ENCODE data around the gene CDK7.

The CDK7 gene

GRCh38 chr5:69288069-69288468, 53.4 kb downstream of the CDK7 start:
- Histone ChIP-seq H3K4me1 (ENCODE audit: low read length) (no peaks in the 10 kb centered on the region), H3K9me3 (replicated peaks; ENCODE audit: insufficient read depth, low read length) (no peaks in the 10 kb centered on the region), H3K79me2 (ENCODE audit: low read length) (no peaks in the 10 kb centered on the region), H3K9ac (ENCODE audit: low read length) (no peak overlapping the region), H3K4me3 (ENCODE audit: low read length) (no peak overlapping the region), H3K4me2 (ENCODE audit: low read depth, low read length) (no peak overlapping the region), H3K36me3 (replicated peaks; ENCODE audit: insufficient read depth, low read length) (no peaks in the 10 kb centered on the region), H3F3A (ENCODE audit: insufficient read depth, low read length) (no peaks in the 10 kb centered on the region), H2AFZ (ENCODE audit: low read length) (no peak overlapping the region), H4K20me1 (ENCODE audit: insufficient read depth, low read length) (no peaks in the 10 kb centered on the region), H3K27ac (ENCODE audit: low read length) (no peak overlapping the region), H3K27me3 (replicated peaks; ENCODE audit: insufficient read depth, low read length) (no peaks in the 10 kb centered on the region), H3K9me2 (replicated peaks; ENCODE audit: insufficient read depth, low read length) (no peaks in the 10 kb centered on the region)
- TF ChIP-seq EZH2phosphoT487 (IDR thresholded peaks at IDR 0.05; ENCODE audit: low read length) (no peak), EZH2 (optimal IDR thresholded peaks at IDR 0.05; ENCODE audit: low read depth, low read length) (no peak)
- TF ChIP-seq, protein P1, sequence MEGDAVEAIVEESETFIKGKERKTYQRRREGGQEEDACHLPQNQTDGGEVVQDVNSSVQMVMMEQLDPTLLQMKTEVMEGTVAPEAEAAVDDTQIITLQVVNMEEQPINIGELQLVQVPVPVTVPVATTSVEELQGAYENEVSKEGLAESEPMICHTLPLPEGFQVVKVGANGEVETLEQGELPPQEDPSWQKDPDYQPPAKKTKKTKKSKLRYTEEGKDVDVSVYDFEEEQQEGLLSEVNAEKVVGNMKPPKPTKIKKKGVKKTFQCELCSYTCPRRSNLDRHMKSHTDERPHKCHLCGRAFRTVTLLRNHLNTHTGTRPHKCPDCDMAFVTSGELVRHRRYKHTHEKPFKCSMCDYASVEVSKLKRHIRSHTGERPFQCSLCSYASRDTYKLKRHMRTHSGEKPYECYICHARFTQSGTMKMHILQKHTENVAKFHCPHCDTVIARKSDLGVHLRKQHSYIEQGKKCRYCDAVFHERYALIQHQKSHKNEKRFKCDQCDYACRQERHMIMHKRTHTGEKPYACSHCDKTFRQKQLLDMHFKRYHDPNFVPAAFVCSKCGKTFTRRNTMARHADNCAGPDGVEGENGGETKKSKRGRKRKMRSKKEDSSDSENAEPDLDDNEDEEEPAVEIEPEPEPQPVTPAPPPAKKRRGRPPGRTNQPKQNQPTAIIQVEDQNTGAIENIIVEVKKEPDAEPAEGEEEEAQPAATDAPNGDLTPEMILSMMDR (IDR thresholded peaks at IDR 0.05; ENCODE audit: low read length) = no peak
- DNase-seq = no peak

DNA sequence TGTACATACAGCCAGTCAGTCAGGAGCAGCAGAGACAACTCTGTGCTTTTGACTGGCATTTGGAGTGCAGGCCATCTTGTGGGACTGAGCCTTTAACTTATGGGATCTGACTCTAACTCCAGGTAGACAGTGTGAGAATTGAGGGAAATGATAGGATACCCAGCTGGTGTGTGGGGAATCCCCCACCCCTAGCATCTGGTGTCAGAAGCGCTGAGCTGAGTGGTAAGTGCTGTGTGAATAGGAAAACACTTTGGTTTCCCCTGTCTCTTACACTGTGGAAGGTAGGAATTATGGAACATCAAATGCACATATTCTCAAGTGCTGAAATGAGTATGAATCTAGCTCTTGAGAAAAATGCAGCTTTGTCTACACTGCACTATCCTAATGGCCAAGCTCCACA, 54.0 kb downstream of the CDK7 start:
- no peaks in the 10 kb centered on the region for H3K27me3 ChIP-seq (replicated peaks; ENCODE audit: insufficient read depth, low read length)
- no peaks in the 10 kb centered on the region for H3K9me3 ChIP-seq (replicated peaks; ENCODE audit: insufficient read depth, low read length)
- H3K4me1 ChIP-seq (ENCODE audit: low read length) = no peaks in the 10 kb centered on the region
- no peak overlapping the region for H3K9ac ChIP-seq (ENCODE audit: low read length)
- H3K27ac ChIP-seq (ENCODE audit: low read length) = no peak overlapping the region
- no peaks in the 10 kb centered on the region for H3K79me2 ChIP-seq (ENCODE audit: low read length)
- no peaks in the 10 kb centered on the region for H4K20me1 ChIP-seq (ENCODE audit: insufficient read depth, low read length)
- TF ChIP-seq EZH2 (optimal IDR thresholded peaks at IDR 0.05; ENCODE audit: low read depth, low read length) (no peak), EZH2phosphoT487 (IDR thresholded peaks at IDR 0.05; ENCODE audit: low read length) (no peak)
- TF ChIP-seq, protein P1 (IDR thresholded peaks at IDR 0.05; ENCODE audit: low read length) = no peak
- no peak overlapping the region for H3K4me2 ChIP-seq (ENCODE audit: low read depth, low read length)
- H3F3A ChIP-seq (ENCODE audit: insufficient read depth, low read length) = no peaks in the 10 kb centered on the region
- no peaks in the 10 kb centered on the region for H3K9me2 ChIP-seq (replicated peaks; ENCODE audit: insufficient read depth, low read length)
- H2AFZ ChIP-seq (ENCODE audit: low read length) = no peak overlapping the region
- no peak for DNase-seq
- H3K36me3 ChIP-seq (replicated peaks; ENCODE audit: insufficient read depth, low read length) = no peaks in the 10 kb centered on the region
- no peak overlapping the region for H3K4me3 ChIP-seq (ENCODE audit: low read length)

GRCh38 chr5:69292306-69292705, 57.6 kb downstream of the CDK7 start:
- no peaks in the 10 kb centered on the region for H3F3A ChIP-seq (ENCODE audit: insufficient read depth, low read length)
- no peaks in the 10 kb centered on the region for H3K9me2 ChIP-seq (replicated peaks; ENCODE audit: insufficient read depth, low read length)
- H3K4me2 ChIP-seq (ENCODE audit: low read depth, low read length) = no peak overlapping the region
- H3K9me3 ChIP-seq (replicated peaks; ENCODE audit: insufficient read depth, low read length) = no peaks in the 10 kb centered on the region
- H3K4me3 ChIP-seq (ENCODE audit: low read length) = no peak overlapping the region
- no peaks in the 10 kb centered on the region for H4K20me1 ChIP-seq (ENCODE audit: insufficient read depth, low read length)
- TF ChIP-seq EZH2 (optimal IDR thresholded peaks at IDR 0.05; ENCODE audit: low read depth, low read length) = no peak
- TF ChIP-seq, protein P1 (IDR thresholded peaks at IDR 0.05; ENCODE audit: low read length) = no peak
- TF ChIP-seq EZH2phosphoT487 (IDR thresholded peaks at IDR 0.05; ENCODE audit: low read length) = no peak
- H3K4me1 ChIP-seq (ENCODE audit: low read length) = no peaks in the 10 kb centered on the region
- H3K9ac ChIP-seq (ENCODE audit: low read length) = no peak overlapping the region
- no peak for DNase-seq
- H3K27me3 ChIP-seq (replicated peaks; ENCODE audit: insufficient read depth, low read length) = no peaks in the 10 kb centered on the region
- H3K36me3 ChIP-seq (replicated peaks; ENCODE audit: insufficient read depth, low read length) = no peaks in the 10 kb centered on the region
- H2AFZ ChIP-seq (ENCODE audit: low read length) = no peak overlapping the region
- no peaks in the 10 kb centered on the region for H3K79me2 ChIP-seq (ENCODE audit: low read length)
- no peak overlapping the region for H3K27ac ChIP-seq (ENCODE audit: low read length)
